SK-N-SH treated with all-trans-retinoic acid at 6 μM for 48 hours (cell line): ENCODE measurements around the gene FARS2.

ENCODE experiments used
- CSDC2 ChIP-seq: fragments of 250-450 bp; sonication (Bioruptor Pico); IDR thresholded peaks from 2 replicates; pipeline ENCODE4 v1.5.0; 2020; ENCODE audit warnings: mild to moderate bottlenecking, moderate library complexity
- ESRRG ChIP-seq: fragments of 250-450 bp; sonication (Bioruptor Pico); IDR thresholded peaks from 2 replicates; pipeline ENCODE4 v1.6.1; 2021; ENCODE audit warnings: mild to moderate bottlenecking
- GLIS3 ChIP-seq: fragments of 250-450 bp; sonication (Bioruptor Pico); IDR thresholded peaks from 2 replicates; pipeline ENCODE4 v1.5.0; 2020; ENCODE audit warnings: mild to moderate bottlenecking, moderate library complexity
- OSR1 ChIP-seq: fragments of 250-450 bp; sonication (Bioruptor Pico); IDR thresholded peaks from 2 replicates; pipeline ENCODE4 v1.8.0; 2022; ENCODE audit warnings: moderate library complexity, mild to moderate bottlenecking, inconsistent platforms
- RARB ChIP-seq: fragments of 250-450 bp; sonication (Bioruptor Pico); IDR thresholded peaks from 2 replicates; pipeline ENCODE4 v1.8.0; 2021; ENCODE audit warnings: mild to moderate bottlenecking, moderate library complexity
- SNAI2 ChIP-seq: fragments of 250-450 bp; sonication (Bioruptor Pico); IDR thresholded peaks from 2 replicates; pipeline ENCODE4 v1.5.0; 2020; ENCODE audit warnings: mild to moderate bottlenecking, moderate library complexity
- ZNF565 ChIP-seq: fragments of 450-650 bp; formaldehyde crosslinking; conservative IDR thresholded peaks from 2 replicates; pipeline ENCODE4 v1.5.0; 2020; ENCODE audit warnings: low read depth, mild to moderate bottlenecking, moderate library complexity
- TF ChIP-seq, protein P1 (sequence below): fragments of 250-450 bp; sonication (Bioruptor Pico); IDR thresholded peaks from 2 replicates; pipeline ENCODE4 v1.8.0; 2020; ENCODE audit warnings: mild to moderate bottlenecking, moderate library complexity, borderline replicate concordance

DNA sequence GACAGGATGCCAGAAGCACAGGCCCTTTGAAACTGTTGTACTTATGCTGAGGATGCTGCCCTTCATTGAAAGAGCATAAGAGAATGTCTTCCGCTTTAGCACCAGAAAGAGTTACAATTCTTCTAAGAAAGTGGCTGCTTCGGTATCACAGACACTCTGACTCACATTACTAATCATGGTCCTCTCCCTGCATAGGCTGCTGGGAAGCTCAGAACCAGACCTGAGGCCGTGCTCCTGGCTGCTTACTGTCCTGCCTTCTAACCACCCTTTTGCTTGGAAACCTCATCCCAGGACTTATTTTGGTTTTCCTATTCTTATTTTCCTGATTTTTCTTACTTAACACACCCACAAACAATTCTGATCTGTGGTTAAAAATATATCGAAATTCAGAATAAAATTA, 23.5 kb upstream of the FARS2 start:
- TF ChIP-seq ZNF565 (CRISPR knock-in tag) (no peak), RARB (CRISPR knock-in tag) (no peak), GLIS3 (CRISPR knock-in tag) (no peak), OSR1 (CRISPR knock-in tag) (no peak), ESRRG (CRISPR knock-in tag) (no peak), SNAI2 (CRISPR knock-in tag) (no peak), CSDC2 (CRISPR knock-in tag) (no peak)
- TF ChIP-seq, protein P1, sequence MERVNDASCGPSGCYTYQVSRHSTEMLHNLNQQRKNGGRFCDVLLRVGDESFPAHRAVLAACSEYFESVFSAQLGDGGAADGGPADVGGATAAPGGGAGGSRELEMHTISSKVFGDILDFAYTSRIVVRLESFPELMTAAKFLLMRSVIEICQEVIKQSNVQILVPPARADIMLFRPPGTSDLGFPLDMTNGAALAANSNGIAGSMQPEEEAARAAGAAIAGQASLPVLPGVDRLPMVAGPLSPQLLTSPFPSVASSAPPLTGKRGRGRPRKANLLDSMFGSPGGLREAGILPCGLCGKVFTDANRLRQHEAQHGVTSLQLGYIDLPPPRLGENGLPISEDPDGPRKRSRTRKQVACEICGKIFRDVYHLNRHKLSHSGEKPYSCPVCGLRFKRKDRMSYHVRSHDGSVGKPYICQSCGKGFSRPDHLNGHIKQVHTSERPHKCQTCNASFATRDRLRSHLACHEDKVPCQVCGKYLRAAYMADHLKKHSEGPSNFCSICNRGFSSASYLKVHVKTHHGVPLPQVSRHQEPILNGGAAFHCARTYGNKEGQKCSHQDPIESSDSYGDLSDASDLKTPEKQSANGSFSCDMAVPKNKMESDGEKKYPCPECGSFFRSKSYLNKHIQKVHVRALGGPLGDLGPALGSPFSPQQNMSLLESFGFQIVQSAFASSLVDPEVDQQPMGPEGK = no peak
